Esophagus mucosa (tissue), 1 donor: ENCODE data around the gene FSTL5. TPM values are rescaled to one million over a fixed set of nuclear protein-coding genes. Genes with fewer than 3 reads are reported as not detected.

Experiments
- ATAC-seq: fragments of 200-7000 bp; cut with Tn5 transposase; one replicate; pipeline ENCODE4 v1.9.1; 2020
- total RNA-seq: library from RNA; stranded (reverse); gene quantifications from one replicate; pipeline ENCODE4 v1.2.4, GENCODE V29; 2023
- donor health status: DM: yes; HTN: yes; CAD: no.

Gene FSTL5
- total RNA-seq, 1 donor from 2014 or later = not detected

- no peak for ATAC-seq
Observed at GRCh38 chr4:162102713-162103112, 61.1 kb downstream of the FSTL5 start.

DNA sequence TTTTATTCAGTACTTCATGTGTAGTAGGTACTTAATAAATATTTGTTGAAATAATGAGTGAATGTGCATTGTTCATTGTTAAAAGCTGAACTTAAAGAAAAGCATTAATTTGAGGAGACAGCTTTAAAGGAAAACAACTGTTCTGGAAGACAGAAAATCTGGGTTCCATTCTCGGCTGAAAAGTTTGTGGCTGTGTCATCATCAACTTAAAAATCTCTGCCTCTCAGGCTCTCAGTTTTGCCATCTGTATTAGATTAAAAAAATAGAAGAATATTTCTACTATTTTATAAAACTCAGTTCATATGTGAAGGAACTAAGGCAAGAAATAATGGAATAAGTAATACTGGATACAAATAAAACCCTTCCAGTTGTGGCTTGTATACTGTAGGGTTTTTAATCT lies 62.5 kb downstream of the FSTL5 start:
- ATAC-seq = no peak

GRCh38 chr4:162075726-162076125 lies 88.1 kb downstream of the FSTL5 start:
- ATAC-seq = no peak

DNA sequence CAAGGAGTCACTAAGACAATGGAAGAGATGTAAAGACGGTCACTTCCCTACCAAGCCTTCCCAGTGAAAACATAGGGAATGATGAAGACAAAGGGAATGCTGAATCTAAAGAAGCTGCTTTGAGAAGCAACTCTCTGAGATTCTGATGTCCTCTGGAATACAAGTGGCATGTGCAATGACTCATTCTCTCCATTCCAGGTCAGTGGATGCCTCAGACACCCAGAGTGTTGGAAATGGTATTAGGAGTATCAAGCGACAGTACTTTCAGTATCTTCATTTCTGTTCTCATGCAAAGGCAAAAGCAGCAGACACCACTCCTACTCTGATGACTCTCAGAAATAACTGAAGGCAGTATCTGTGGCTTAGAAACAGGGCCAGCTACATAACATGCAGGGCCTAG lies 102.6 kb downstream of the FSTL5 start:
- no peak for ATAC-seq

GRCh38 chr4:162059656-162060055 lies 104.1 kb downstream of the FSTL5 start:
- no peak for ATAC-seq

DNA sequence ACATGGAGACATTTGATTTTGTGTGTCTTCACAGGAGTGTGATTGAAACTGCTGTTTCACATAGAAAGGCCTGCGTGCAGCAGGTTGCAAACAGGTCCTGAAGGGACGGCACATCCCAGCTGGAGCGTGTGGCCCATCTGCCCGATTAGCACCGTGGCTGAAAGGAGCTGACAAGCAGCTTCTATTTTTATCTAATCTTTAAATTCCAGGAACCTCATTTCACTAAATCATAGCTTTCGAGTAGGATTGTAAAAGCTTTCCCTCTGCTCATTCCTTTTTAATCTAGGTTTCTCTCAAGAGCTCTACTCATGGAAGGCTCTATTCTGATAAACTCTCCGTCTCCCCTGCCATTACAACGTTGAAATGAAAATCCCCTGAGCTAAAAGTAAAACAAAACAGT lies 106.8 kb downstream of the FSTL5 start:
- ATAC-seq = no peak

- no peak for ATAC-seq
Observed at GRCh38 chr4:162046135-162046534, 117.7 kb downstream of the FSTL5 start.

- ATAC-seq = no peak
Observed at GRCh38 chr4:162038112-162038511, 125.7 kb downstream of the FSTL5 start.

GRCh38 chr4:162017863-162018262 lies 145.9 kb downstream of the FSTL5 start:
- ATAC-seq = no peak

DNA sequence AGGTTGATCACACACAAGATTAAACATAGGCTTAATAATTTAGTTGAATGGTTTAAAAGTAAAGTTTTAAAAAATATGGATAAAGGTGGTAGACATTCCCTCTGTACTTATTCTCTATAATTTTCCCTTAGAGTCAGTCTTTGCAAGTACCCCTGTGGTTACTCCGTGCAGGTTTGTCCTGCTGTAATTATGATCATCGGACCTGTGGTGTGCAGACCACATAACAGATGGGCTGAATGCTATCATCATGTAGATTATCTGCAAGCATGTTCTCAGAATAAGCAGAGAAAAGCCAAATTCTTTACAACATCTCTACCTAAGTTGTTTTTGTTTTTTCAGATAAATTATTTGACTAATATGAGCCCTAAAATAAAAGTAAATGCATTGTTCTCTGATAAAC lies 146.8 kb downstream of the FSTL5 start:
- no peak for ATAC-seq

GRCh38 chr4:162016219-162016618 lies 147.6 kb downstream of the FSTL5 start:
- no peak for ATAC-seq

- ATAC-seq = no peak
Observed at GRCh38 chr4:162015090-162015489, 148.7 kb downstream of the FSTL5 start.

GRCh38 chr4:162011089-162011488 lies 152.7 kb downstream of the FSTL5 start:
- no peak for ATAC-seq

DNA sequence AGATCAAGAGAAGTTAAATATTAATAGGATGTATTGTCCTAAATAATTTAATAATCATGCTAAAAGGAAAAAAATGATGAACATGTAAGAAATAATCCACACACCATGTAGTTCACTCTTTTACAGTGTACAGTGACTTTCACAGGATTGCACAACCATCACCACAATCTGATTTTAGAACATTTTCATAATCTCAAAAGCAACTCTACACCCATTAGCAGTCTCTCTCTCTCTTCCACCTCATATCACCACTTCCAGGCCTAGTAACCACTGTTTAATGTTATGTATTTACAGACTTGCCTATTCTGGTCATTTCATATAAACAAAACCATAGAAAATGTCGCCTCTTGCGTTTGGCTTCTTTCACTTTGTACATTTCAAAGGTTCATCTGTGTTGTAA lies 153.4 kb downstream of the FSTL5 start:
- no peak for ATAC-seq

- ATAC-seq = no peak
Observed at GRCh38 chr4:161992317-161992716, 171.5 kb downstream of the FSTL5 start.

- no peak for ATAC-seq
Observed at GRCh38 chr4:161991811-161992210, 172.0 kb downstream of the FSTL5 start.

- no peak for ATAC-seq
Observed at GRCh38 chr4:161990721-161991120, 173.1 kb downstream of the FSTL5 start.

DNA sequence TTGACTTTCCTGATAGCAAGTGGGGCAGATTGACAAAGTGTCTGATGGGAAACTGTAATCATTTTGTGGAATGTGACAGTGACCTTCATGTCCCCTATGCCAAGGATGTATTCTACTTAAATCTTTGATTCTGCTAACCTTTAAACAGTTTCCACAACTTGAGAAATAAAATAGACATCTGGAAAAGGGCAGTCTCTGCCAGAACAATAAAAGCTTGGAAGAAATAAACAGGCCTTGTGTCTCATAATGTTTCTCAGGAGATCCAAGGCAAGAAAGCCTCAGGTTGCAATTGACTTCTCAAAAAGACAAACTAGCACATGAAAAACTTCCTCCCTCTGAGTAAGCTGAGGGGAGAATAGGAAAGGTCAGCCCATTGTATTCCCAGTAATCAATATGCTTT lies 174.9 kb downstream of the FSTL5 start:
- ATAC-seq = no peak

DNA sequence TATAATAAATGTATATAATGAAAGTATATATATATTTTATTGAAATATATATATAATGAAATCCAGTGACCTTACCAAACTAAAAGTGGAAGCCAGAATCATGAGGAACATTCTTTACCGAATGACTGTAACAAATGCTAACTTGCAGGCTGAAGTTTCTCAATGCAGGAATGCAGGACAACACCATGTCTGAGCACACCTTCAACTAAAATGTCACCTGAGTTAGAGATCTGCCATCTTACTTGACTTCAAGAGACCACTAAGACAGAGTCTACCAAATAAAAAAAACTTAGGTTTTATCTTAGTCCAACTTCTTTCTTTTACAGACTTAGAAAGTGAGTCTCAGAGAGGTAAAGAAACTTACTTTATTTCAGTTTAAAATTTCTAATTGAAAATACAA lies 176.2 kb downstream of the FSTL5 start:
- no peak for ATAC-seq

DNA sequence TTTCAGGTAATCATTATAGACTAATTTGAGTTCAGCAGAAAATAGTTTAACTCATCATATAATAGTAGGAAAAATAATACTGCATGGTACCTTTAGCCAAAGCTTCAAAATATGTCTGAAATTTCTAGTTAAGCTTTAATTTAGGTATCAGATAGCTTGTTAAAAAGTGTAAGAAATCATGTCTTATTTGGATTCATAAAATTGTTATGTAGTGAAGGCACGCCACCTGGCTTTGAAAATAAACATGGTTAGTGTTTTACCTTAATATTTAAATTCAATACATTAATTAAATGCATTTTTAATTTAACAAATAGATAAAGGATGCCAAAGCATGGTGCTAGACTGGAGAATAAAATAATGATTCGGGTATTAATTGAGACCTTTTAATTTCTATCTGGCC lies 211.4 kb downstream of the FSTL5 start:
- no peak for ATAC-seq

DNA sequence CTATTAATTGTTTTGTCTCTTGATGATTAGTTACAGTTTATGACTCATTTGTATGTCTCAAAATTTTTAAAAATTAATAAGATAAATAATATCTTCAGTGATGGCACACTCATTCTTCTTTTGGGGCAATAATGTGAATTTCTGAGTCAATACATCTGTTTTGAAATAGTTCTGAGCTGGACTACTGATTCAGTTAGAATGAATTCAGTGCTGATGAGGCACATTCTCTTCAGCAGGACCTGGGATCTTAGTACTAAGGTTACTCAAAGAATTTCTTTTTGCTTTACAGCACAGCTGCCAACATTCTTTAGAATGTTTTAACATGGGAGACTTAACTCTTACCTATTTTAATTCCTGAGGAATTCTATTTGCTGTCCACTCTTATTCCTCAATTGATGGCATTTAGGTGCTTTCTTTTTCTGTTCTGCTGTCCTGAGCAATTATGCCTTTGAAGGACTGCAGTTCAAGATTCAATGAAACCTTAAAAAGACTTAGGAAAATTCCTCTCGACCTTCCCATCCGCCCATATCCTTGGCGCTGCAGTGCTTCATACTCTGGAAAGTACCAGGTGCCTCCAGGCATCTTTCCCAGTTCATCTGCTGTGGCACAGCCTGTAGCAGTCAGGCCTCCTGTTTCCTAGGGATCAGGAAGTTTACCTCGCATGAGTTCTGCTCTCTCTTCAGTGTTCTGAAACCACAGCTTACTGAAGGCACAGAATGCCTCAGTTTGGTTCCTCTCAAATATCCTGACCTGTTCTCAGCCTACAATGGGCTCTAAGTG lies 213.7 kb downstream of the FSTL5 start:
- no peak for ATAC-seq

GRCh38 chr4:161948026-161948770 lies 215.6 kb downstream of the FSTL5 start:
- no peak for ATAC-seq

GRCh38 chr4:161937596-161937995 lies 226.2 kb downstream of the FSTL5 start:
- ATAC-seq = no peak
